Rectal smooth muscle tissue (tissue), 1 donor: ENCODE data around the gene NTMT2.

ENCODE experiments used
- H3K27ac ChIP-seq: one replicate; pipeline ENCODE4 v1.7.0; 2013; ENCODE audit warnings: low read depth, low read length, inconsistent platforms
- H3K27me3 ChIP-seq: one replicate; pipeline ENCODE4 v1.7.0; 2013; ENCODE audit warnings: low read length; ENCODE audit not compliant: control insufficient read depth, insufficient read depth
- H3K36me3 ChIP-seq: one replicate; pipeline ENCODE4 v1.7.0; 2013; ENCODE audit warnings: low read length; ENCODE audit not compliant: control insufficient read depth, insufficient read depth
- H3K4me1 ChIP-seq: one replicate; pipeline ENCODE4 v1.7.0; 2013; ENCODE audit warnings: low read length; ENCODE audit not compliant: control insufficient read depth, insufficient read depth
- H3K4me3 ChIP-seq: one replicate; pipeline ENCODE4 v1.7.0; 2013; ENCODE audit warnings: low read length
- H3K9ac ChIP-seq: one replicate; pipeline ENCODE4 v1.7.0; 2013; ENCODE audit warnings: low read length

The NTMT2 gene

DNA sequence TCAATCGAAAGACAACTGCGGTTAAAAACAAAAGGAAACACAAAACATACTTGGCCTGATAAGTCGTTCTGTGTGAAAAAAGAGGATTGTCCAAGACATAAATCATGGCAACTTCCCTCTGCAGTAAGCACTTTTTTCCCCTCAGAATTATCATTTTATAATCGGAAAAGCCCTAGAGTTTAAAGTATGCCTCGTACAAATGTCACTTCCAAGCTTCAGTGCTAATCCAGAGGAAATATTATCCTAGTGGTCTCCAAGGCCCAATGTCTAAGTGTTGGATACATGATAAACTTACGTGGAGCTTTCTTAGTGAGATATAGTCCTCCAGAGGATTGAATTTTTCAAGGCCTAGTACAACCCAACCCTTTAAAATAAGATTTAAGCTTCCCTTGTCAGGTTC lies 11.2 kb upstream of the NTMT2 start:
- no peak overlapping the region for H3K4me3 ChIP-seq
- H3K9ac ChIP-seq = no peak overlapping the region
- no peaks in the 10 kb centered on the region for H3K27me3 ChIP-seq
- no peak overlapping the region for H3K27ac ChIP-seq
- H3K4me1 ChIP-seq = no peaks in the 10 kb centered on the region
- H3K36me3 ChIP-seq = no peaks in the 10 kb centered on the region

DNA sequence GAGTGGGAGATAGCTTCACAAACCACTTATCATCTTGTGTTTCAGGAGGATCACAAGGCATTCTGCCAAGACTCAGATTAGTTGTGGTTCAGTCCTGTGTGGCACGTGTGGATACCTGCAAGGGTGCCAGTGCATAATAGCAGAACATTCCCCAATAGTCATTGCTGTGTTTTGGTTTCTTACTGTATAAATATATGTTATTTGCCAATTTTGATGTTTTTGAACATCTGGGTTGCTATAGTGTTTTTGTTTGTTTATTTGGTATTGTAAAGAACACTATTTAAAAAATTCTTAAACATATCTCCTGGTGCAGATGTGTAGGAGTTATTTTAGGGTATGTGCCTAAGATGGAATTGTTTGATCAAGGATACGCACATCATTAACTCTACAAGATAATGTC lies 5.4 kb upstream of the NTMT2 start:
- H3K4me3 ChIP-seq = no peak overlapping the region
- no peak overlapping the region for H3K27ac ChIP-seq
- no peaks in the 10 kb centered on the region for H3K27me3 ChIP-seq
- no peaks in the 10 kb centered on the region for H3K36me3 ChIP-seq
- no peak overlapping the region for H3K9ac ChIP-seq
- H3K4me1 ChIP-seq = no peaks in the 10 kb centered on the region

DNA sequence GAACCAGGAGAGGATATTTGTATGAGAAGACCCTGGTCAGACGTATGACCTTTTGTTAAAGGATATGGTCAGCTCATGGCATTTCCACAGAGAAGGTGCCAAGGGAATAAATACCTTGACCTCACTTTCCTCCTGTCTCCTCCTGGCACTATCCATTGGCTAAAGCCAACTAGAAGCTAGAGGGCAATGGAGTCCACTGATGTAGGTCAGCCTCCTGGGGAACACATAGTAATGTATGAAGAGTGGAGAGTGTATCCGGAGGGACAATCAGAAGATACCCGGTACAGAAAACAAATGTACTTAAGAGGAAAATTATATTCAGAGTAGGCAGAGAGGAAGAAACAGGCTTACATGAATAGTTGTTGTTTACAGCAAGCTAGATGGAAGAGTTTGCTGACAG lies 698 bp upstream of the NTMT2 start:
- Histone ChIP-seq H3K36me3 (no peaks in the 10 kb centered on the region), H3K9ac (no peak overlapping the region), H3K27me3 (no peaks in the 10 kb centered on the region), H3K27ac (no peak overlapping the region), H3K4me3 (no peak overlapping the region), H3K4me1 (no peaks in the 10 kb centered on the region)

DNA sequence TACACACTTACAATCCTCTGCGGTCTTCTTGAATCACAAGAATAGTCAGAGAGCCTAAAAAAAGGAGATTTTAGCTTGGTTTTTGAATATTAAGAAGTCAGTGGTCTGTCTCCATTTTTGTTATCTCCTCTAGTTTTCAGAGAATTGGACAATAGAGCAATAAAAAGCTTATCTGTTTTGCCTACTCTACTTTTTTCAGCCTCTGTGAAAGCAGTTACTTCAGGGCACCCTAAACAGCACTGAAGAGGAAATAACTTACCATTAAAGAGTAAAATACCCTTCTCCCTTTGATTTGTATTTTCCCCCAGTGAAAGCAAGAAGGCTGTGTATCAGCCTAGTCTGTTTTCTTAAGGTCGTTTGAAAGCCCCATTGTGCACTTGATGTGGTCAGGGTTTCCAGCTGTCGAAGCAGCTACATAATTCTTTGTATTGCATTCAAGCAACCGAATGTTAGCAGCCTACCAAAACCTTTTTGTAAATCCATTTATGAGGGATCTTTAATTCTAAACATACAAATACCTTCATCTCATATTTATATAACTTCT lies 1.0 kb downstream of the NTMT2 start:
- Histone ChIP-seq H3K36me3 (no peaks in the 10 kb centered on the region), H3K4me3 (no peak overlapping the region)

DNA sequence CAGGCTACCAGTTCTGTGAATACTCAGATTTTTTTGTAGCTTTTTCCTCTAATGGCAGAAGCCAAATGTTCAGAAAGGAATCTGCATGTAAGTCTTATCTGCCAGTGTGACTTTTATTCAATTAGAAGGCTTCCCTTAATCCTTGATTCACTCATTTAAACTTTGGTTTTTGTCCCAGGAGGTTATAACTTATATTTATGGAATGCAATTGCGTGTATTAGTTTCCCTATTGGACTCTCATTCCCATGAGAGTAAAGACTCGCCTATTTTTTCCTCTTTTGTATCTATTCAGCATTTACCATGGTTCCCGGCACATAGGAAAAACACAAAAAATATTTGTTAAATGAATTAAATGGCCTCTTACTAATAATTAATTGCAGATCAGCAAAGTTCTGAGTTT lies 3.5 kb downstream of the NTMT2 start:
- no peaks in the 10 kb centered on the region for H3K27me3 ChIP-seq
- H3K4me1 ChIP-seq = no peaks in the 10 kb centered on the region
- no peak overlapping the region for H3K9ac ChIP-seq
- no peak overlapping the region for H3K4me3 ChIP-seq
- no peak overlapping the region for H3K27ac ChIP-seq
- no peaks in the 10 kb centered on the region for H3K36me3 ChIP-seq

More for the DNA sequence above, 1.0 kb downstream of the NTMT2 start:
- H3K27ac ChIP-seq = no peak overlapping the region
- no peaks in the 10 kb centered on the region for H3K27me3 ChIP-seq
- H3K9ac ChIP-seq = no peak overlapping the region
- H3K4me1 ChIP-seq = no peaks in the 10 kb centered on the region

DNA sequence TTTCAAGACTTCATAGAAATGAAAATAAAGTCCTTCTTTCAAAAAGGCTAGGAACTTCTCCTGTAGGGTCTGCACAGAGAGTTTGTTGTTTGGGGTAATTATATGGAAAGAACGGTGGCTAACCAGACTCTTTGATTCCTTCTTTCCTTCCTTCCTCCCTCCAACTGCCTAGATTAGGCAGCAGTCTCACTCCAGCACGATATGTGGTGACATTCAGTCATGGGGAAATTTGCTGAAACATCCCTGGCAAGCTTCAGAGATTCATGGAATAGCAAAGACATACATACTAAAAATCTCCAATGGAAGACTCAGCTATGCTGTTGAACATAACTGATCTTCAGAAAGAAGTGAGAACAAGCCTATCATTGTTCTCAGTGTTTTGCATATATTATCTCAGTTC lies 4.3 kb downstream of the NTMT2 start:
- no peaks in the 10 kb centered on the region for H3K36me3 ChIP-seq
- H3K4me1 ChIP-seq = no peaks in the 10 kb centered on the region
- no peak overlapping the region for H3K4me3 ChIP-seq
- H3K9ac ChIP-seq = no peak overlapping the region
- H3K27ac ChIP-seq = no peak overlapping the region
- H3K27me3 ChIP-seq = no peaks in the 10 kb centered on the region

DNA sequence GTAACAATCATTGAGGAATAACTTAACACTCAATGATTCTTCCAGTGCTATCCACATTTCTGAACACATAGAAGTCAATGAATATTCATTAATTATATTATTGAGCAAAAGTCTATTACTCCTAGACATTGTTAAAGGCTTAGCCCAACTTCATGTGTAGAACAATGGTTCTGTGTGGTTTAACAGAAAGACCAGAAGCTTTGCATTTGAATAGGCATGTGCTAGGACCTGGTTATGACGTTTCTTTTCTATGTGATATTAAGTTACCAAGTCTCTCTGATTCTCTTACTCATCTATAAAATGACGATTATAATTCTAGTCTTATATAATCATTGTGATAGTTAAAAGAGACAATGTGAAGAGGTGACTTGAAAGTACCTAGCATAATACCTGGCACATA lies 5.2 kb downstream of the NTMT2 start:
- H3K27ac ChIP-seq = no peak overlapping the region
- H3K9ac ChIP-seq = no peak overlapping the region
- no peaks in the 10 kb centered on the region for H3K4me1 ChIP-seq
- H3K36me3 ChIP-seq = no peaks in the 10 kb centered on the region
- H3K4me3 ChIP-seq = no peak overlapping the region
- no peaks in the 10 kb centered on the region for H3K27me3 ChIP-seq

DNA sequence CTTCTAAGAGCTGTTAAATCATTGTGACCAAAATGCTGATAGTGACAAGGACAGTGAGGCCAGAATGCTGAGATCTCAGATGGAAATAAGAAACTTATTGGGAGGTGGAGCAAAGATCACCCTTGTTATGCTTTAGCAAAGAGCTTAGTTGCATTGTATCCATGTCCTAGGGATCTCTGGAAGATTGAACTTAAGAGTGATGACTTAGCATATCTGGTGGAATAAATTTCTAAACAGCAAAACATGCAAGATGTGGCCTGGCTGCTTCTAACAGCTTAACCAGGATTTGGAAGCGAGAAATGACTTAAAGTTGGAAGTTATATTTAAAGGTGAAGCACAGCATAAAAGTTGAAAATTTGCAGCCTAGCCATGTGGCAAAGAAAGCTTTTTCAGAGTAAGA lies 7.7 kb downstream of the NTMT2 start:
- Histone ChIP-seq H3K27ac (no peak overlapping the region), H3K4me3 (no peak overlapping the region), H3K27me3 (no peaks in the 10 kb centered on the region)

DNA sequence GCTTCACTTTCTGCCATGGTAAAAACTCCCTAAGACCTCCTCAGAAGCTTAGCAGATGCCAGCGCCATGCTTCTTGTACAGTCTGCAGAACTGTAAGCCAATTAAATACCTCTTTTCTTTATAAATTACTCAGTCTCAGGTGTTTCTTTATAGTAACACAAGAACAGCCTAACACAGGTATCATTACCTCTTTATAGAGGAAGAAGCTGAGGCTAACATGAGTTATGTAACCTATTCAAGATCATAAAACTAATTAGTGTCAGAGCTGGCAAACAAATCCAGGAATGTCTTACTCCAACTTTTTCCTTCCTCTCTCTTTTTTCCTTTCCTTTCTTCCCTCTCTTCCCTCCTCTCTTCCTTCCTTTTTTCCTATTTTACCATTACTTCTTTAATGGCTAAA lies 9.3 kb downstream of the NTMT2 start:
- no peaks in the 10 kb centered on the region for H3K27me3 ChIP-seq
- H3K36me3 ChIP-seq = no peaks in the 10 kb centered on the region
- H3K27ac ChIP-seq = no peak overlapping the region
- no peaks in the 10 kb centered on the region for H3K4me1 ChIP-seq
- no peak overlapping the region for H3K4me3 ChIP-seq
- H3K9ac ChIP-seq = no peak overlapping the region

More for the DNA sequence above, 7.7 kb downstream of the NTMT2 start:
- no peaks in the 10 kb centered on the region for H3K4me1 ChIP-seq
- H3K9ac ChIP-seq = no peak overlapping the region
- H3K36me3 ChIP-seq = no peaks in the 10 kb centered on the region

DNA sequence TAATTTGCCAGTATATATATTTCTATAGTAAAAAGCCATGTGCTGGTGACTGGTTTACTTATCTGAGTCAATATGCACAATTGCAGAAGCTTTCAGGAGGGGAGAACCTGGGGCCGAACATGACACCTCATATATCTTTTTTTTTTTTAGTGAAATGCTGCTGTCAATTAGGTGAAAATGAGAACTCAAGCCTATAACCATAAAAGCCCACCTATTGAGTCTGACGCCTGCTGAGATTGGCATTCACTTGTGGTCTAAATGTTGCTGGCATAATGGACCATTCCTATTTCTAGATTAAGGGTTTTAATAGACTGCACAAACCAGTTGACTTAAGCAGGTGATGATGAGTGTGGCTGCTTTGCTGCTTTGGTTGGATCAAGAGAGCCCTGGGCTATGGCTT lies 10.8 kb downstream of the NTMT2 start:
- Histone ChIP-seq H3K27me3 (no peaks in the 10 kb centered on the region), H3K4me1 (no peaks in the 10 kb centered on the region), H3K4me3 (no peak overlapping the region), H3K36me3 (no peaks in the 10 kb centered on the region), H3K9ac (no peak overlapping the region), H3K27ac (no peak overlapping the region)

DNA sequence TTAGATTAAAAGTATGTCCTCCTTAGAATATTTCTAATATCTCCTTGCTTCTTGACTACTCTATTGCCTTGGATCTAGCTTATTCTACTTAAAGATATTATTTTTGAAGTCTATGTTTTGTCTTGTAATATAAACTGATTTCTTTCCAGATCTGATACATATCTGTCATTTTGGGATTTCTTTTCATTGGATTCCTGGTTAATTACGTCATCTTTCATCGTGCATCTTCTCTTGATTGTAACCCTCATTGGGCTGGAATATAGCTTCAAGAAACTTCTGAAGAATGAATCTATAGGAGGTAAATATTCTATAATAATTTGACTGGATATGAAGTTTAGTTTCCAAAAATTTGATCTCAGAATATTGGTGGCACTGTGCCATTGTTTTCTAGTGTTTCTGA lies 12.1 kb downstream of the NTMT2 start:
- Histone ChIP-seq H3K27me3 (no peaks in the 10 kb centered on the region), H3K4me3 (no peak overlapping the region), H3K4me1 (no peaks in the 10 kb centered on the region), H3K27ac (no peak overlapping the region), H3K36me3 (no peaks in the 10 kb centered on the region), H3K9ac (no peak overlapping the region)

DNA sequence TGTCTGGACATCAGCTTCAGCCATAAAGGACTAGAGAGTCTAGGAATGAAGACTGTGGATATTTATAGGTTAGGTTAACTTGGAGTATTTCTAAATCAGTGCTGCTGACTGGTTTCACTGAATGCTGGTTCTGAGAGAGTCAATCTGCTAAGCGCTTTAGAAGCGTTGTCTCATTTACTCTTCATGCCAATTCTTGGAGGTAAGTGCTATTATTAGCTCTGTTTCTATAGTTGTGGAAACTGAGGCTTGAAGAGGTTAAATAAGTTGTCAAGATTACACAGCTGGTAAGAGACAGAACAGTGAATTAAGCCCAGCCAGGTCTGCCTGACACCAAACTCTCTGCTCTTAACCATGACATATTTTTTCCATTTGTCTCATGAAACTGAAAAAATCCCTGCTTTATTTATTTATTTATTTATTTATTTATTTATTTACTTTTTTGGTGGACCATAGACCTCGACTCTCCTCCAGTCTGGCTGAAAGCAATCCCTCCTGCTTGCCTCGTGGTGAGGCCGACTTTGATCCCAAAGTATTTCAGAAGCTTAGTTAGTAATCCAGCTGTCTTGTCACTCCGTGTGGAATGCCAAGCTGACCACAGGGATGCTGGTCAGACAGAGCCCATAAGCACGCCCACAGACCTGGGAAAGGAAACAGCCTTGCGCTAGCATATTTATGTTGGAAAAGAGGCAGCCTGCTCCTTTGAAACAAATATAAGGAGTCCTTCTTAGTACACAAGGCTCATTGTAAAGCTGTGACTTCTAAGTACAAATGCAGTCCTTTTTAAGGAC lies 16.9 kb downstream of the NTMT2 start:
- no peak overlapping the region for H3K9ac ChIP-seq
- no peak overlapping the region for H3K4me3 ChIP-seq
- H3K27ac ChIP-seq = no peak overlapping the region
- H3K27me3 ChIP-seq = no peaks in the 10 kb centered on the region
- H3K36me3 ChIP-seq = no peaks in the 10 kb centered on the region
- H3K4me1 ChIP-seq = no peaks in the 10 kb centered on the region

DNA sequence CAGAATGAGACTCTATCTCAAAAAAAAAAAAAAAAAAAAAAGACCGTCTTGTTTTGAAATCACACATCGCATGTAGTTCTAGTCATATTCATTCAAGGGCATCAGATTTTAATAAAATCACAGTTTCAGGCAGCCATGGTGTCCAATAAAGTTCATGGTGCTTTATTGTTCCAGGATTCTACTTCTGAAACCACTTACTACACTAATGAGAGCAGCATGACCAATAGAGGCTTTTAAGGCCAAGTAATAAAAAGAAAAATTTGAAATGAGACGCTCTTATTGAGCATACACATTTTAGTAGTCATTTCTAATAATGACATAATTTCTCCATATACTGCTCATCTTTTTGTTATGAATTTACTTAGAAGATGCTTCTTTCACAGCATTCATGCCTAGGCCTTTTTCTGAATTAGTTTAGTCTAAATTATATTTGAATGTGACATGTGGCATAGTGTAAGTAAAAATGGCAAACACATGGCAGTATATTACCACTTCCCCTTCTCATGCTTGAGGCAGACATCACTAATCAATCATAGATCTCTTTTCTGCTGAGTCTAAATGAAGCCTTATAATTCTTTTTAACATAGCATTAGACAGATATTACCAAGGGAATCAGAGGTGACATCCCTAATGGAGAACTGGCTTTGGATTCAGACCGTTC lies 18.5 kb downstream of the NTMT2 start:
- Histone ChIP-seq H3K36me3 (no peaks in the 10 kb centered on the region), H3K9ac (no peak overlapping the region), H3K4me1 (no peaks in the 10 kb centered on the region), H3K27ac (no peak overlapping the region), H3K27me3 (no peaks in the 10 kb centered on the region), H3K4me3 (no peak overlapping the region)
